Measurements from ENCODE around the gene PPT2. TPM values are rescaled to one million over a fixed set of nuclear protein-coding genes. Genes with fewer than 3 reads are reported as not detected.

PPT2 gene, protein sequence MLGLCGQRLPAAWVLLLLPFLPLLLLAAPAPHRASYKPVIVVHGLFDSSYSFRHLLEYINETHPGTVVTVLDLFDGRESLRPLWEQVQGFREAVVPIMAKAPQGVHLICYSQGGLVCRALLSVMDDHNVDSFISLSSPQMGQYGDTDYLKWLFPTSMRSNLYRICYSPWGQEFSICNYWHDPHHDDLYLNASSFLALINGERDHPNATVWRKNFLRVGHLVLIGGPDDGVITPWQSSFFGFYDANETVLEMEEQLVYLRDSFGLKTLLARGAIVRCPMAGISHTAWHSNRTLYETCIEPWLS
- 10 to 100 TPM; 18.6 to 32.9 TPM for total RNA-seq

GRCh38 chr6:32153564-32154513 is at the start of gene PPT2:
TSS of gene PPT2 (plus strand) at chr6:32154141. CDS start at chr6:32154595, 454 bp downstream.
- peak; percentile 88 for TF ChIP-seq POLR2AphosphoS5 (IDR thresholded peaks at IDR 0.05)
- TF ChIP-seq POLR2A (IDR thresholded peaks at IDR 0.05), result peak; percentile 39
- peak in 3 of 4 experiments; percentile 10 to 38 (median 28) for TF ChIP-seq CTCF (IDR thresholded peaks at IDR 0.05)
- Histone ChIP-seq H3K36me3 (peaks cover 0 to 5% of the 10 kb centered on the region in 2 donors), H3K27me3 (replicated peaks; ENCODE audit: insufficient read depth) (no peaks in the 10 kb centered on the region), H3K27ac (peak within 1 kb of the TSS; percentile 88 to 89), H3K9me3 (no peaks in the 10 kb centered on the region), H3K4me3 (peak within 1 kb of the TSS; percentile 53 to 61), H3K4me1 (replicated peaks) (peaks cover 14% of the 10 kb centered on the region)
- intact Hi-C loops (cut with DNase I), result loop anchor here (1.0 to 10.0 kb wide), 3 partner anchors 36 to 249 kb away; partner anchors contain the start of gene ZBTB12
- peak; percentile 80 for DNase-seq (ENCODE audit: low spot score)
- under 1% methylated on average over 47 of the region's 52 CpGs for WGBS

DNA sequence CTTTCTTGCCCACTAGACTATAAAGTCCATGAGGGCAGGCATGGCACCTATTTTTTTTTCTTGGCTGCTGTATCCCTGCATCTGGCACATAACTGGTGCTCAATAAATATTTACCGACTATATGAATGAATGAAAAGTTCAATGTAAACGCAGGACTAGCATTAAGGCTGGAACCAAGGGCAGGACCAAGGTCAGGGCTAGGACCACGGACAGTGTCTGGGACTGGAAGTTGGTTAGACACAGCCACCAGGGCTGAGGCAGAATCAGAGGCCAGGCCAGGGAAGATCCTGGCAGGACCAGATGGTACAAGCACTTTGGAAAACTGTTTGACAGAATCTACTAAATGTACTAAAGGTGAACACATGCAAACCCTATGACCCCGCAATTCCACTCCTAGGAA is 48.5 kb upstream of the PPT2 start:
- Histone ChIP-seq H3K27ac (no peak overlapping the region), H3K4me1 (replicated peaks) (peaks cover 12% of the 10 kb centered on the region), H3K36me3 (no peaks in the 10 kb centered on the region), H3K4me3 (no peak overlapping the region), H3K9me3 (no peaks in the 10 kb centered on the region), H3K27me3 (replicated peaks; ENCODE audit: insufficient read depth) (no peaks in the 10 kb centered on the region)
- TF ChIP-seq POLR2AphosphoS5 (IDR thresholded peaks at IDR 0.05) (no peak), POLR2A (IDR thresholded peaks at IDR 0.05) (no peak), CTCF (IDR thresholded peaks at IDR 0.05) (no peak)
- WGBS, result 77% methylated on average over 4 of the region's 4 CpGs
- intact Hi-C loops (cut with DNase I), result no loop called here
- DNase-seq (ENCODE audit: low spot score), result no peak

- H3K4me3 ChIP-seq, result no peak overlapping the region
- peak overlapping the region; percentile 32 to 35 for H3K27ac ChIP-seq
- no peak for TF ChIP-seq POLR2A (IDR thresholded peaks at IDR 0.05)
- intact Hi-C loops (cut with DNase I), result no loop called here
- DNase-seq (ENCODE audit: low spot score), result no peak
- peaks cover 12% of the 10 kb centered on the region for H3K4me1 ChIP-seq (replicated peaks)
- no peaks in the 10 kb centered on the region for H3K9me3 ChIP-seq
- H3K36me3 ChIP-seq, result no peaks in the 10 kb centered on the region
- no peaks in the 10 kb centered on the region for H3K27me3 ChIP-seq (replicated peaks; ENCODE audit: insufficient read depth)
- WGBS, result 69% methylated on average over 1 of the region's 1 CpG
Observed at GRCh38 chr6:32107406-32107805, 46.5 kb upstream of the PPT2 start.

DNA sequence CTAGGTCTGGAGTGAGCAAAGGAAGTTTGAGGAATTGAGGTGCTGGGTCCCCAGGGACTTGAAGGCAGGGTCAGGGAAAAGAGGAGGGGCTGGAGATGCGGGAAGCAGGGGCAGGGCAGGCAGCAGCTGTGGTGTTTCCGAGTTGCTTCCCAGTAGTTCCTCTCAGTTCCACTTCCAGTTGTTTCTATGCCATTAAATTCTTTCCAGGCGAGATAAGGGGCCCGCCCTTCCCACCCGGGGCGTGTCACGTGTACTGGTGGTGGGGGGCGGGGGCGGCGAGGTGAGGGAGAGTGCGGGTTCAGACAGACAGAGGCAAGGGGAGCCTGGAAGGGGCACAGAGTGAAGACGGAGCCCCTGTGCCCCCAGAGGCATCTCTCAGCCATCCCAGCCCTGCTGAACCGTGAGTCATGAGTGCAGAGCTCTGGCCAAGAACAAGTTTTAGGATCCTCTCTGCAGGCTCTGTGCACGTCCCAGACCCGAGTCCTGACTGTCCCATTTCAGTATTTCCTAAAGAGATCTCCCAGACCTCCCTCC is 45.8 kb upstream of the PPT2 start:
- Histone ChIP-seq H3K4me1 (replicated peaks) (peaks cover 12% of the 10 kb centered on the region), H3K27ac (peak overlapping the region; percentile 32 to 35), H3K36me3 (no peaks in the 10 kb centered on the region), H3K27me3 (replicated peaks; ENCODE audit: insufficient read depth) (no peaks in the 10 kb centered on the region), H3K4me3 (no peak overlapping the region), H3K9me3 (no peaks in the 10 kb centered on the region)
- no peak for DNase-seq (ENCODE audit: low spot score)
- intact Hi-C loops (cut with DNase I), result no loop called here
- 3% methylated on average over 14 of the region's 15 CpGs for WGBS
- TF ChIP-seq CTCF (IDR thresholded peaks at IDR 0.05) (no peak), POLR2AphosphoS5 (IDR thresholded peaks at IDR 0.05) (peak; percentile 16)

DNA sequence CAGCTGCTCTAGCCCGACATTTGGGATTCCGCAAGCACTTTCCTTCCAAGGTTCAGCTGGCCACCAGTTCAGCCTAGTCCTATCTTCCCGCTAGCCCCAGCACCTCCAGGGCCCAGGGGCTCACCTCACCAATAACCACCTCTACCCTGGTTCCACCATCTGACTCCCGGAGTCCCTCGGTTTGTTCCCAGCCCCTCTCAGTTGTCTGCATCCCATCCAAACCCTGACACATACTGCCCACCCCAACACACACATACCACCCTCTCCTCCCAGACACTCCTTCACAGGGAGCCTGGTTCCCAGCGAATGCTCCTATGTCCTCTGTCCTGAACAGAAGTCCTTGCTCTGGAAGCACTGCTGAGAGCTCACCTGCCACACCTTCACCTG is 45.2 kb upstream of the PPT2 start:
- TF ChIP-seq POLR2AphosphoS5 (IDR thresholded peaks at IDR 0.05) (no peak), POLR2A (IDR thresholded peaks at IDR 0.05) (no peak), CTCF (IDR thresholded peaks at IDR 0.05) (no peak)
- WGBS, result 49% methylated on average over 6 of the region's 6 CpGs
- no peaks in the 10 kb centered on the region for H3K27me3 ChIP-seq (replicated peaks; ENCODE audit: insufficient read depth)
- no peak for DNase-seq (ENCODE audit: low spot score)
- H3K4me1 ChIP-seq (replicated peaks), result peaks cover 12% of the 10 kb centered on the region
- no peaks in the 10 kb centered on the region for H3K36me3 ChIP-seq
- no peaks in the 10 kb centered on the region for H3K9me3 ChIP-seq
- peak overlapping the region; percentile 32 to 35 for H3K27ac ChIP-seq
- intact Hi-C loops (cut with DNase I), result no loop called here
- no peak overlapping the region for H3K4me3 ChIP-seq

Measured in prostate gland (tissue), 2 donors.